PC-9 (cell line): Measurements from ENCODE around the gene KRT6B. TPM values are rescaled to one million over a fixed set of nuclear protein-coding genes. Genes with fewer than 3 reads are reported as not detected.

ENCODE experiments used
- BruUV-seq: library from RNA; stranded (reverse); fragments of 400-500 nt; replicated peaks from 2 replicates; lab custom pipeline; 2021; lab: Mats Ljungman, UMichigan
- CTCF ChIA-PET: fragments of 300-600 bp; sonication (Branson Sonifier 250); formaldehyde crosslinking; loops from one replicate; lab custom pipeline; 2022; ENCODE audit warnings: antibody characterized with exemption; lab: Charles Lee
- POLR2A ChIA-PET: fragments of 300-600 bp; sonication (Branson Sonifier 250); formaldehyde crosslinking; loops from one replicate; lab custom pipeline; 2022; ENCODE audit warnings: antibody characterized with exemption; ENCODE audit not compliant: unreplicated experiment; lab: Charles Lee
- DNase-seq, 2 experiments: peaks; one replicate each; pipeline versions ENCODE4 v3.0.0 to v3.0.0-alpha.2; 2015 to 2022; ENCODE audit warnings: mixed read lengths in 1 of 2
- H2AFZ ChIP-seq: fragments of 200-600 bp; sonication (generic); 2 replicates; pipeline ENCODE4 v1.8.1; 2017; ENCODE audit warnings: antibody characterized with exemption
- H3F3A ChIP-seq: fragments of 200-600 bp; sonication (generic); 2 replicates; pipeline ENCODE4 v1.8.1; 2017; ENCODE audit warnings: antibody characterized with exemption, mild to moderate bottlenecking, low read depth; ENCODE audit not compliant: insufficient read depth
- H3K27ac ChIP-seq: fragments of 200-600 bp; sonication (generic); 2 replicates; pipeline ENCODE4 v1.6.1; 2016; ENCODE audit warnings: mixed run types
- H3K27me3 ChIP-seq: fragments of 200-600 bp; sonication (generic); 2 replicates; pipeline ENCODE4 v1.6.1; 2016; ENCODE audit warnings: low read depth, mixed run types; ENCODE audit not compliant: insufficient read depth
- H3K36me3 ChIP-seq: fragments of 200-600 bp; sonication (generic); 2 replicates; pipeline ENCODE4 v1.6.1; 2016; ENCODE audit warnings: low read depth, mixed run types
- H3K4me1 ChIP-seq: fragments of 200-600 bp; sonication (generic); replicated peaks from 2 replicates; pipeline ENCODE4 v1.6.1; 2016; ENCODE audit warnings: mixed run types; ENCODE audit not compliant: insufficient read depth
- H3K4me2 ChIP-seq: fragments of 200-600 bp; sonication (generic); 2 replicates; pipeline ENCODE4 v1.6.1; 2017; ENCODE audit warnings: mixed run types
- H3K4me3 ChIP-seq: fragments of 200-600 bp; sonication (generic); 2 replicates; pipeline ENCODE4 v1.6.1; 2016; ENCODE audit warnings: mixed run types
- H3K79me2 ChIP-seq: fragments of 200-600 bp; sonication (generic); 2 replicates; pipeline ENCODE4 v1.6.1; 2017; ENCODE audit warnings: low read depth, mixed run types
- H3K9me2 ChIP-seq: fragments of 200-600 bp; sonication (generic); 2 replicates; pipeline ENCODE4 v1.8.1; 2017; ENCODE audit warnings: mild to moderate bottlenecking; ENCODE audit not compliant: insufficient read depth
- H3K9me3 ChIP-seq: fragments of 200-600 bp; sonication (generic); 2 replicates; pipeline ENCODE4 v1.8.1; 2016; ENCODE audit warnings: low read depth; ENCODE audit not compliant: insufficient read depth
- H4K20me1 ChIP-seq: fragments of 200-600 bp; sonication (generic); 2 replicates; pipeline ENCODE4 v1.8.1; 2017; ENCODE audit not compliant: insufficient read depth
- CTCF ChIP-seq: fragments of 200-600 bp; sonication (generic); conservative IDR thresholded peaks from 2 replicates; pipeline ENCODE4 v1.6.1; 2017; ENCODE audit warnings: mixed run types, antibody characterized with exemption, mild to moderate bottlenecking, moderate library complexity
- EZH2 ChIP-seq: fragments of 200-600 bp; sonication (generic); IDR thresholded peaks from 2 replicates; pipeline ENCODE4 v1.8.0; 2017; ENCODE audit warnings: antibody characterized with exemption, low read depth
- intact Hi-C: fragments of 100-400 bp; cut with micrococcal nuclease; formaldehyde crosslinking; loops from one replicate; pipeline ENCODE4 v1.10.0; 2022; ENCODE audit not compliant: unreplicated experiment
- total RNA-seq: library from RNA; stranded (reverse); gene quantifications from 2 replicates; pipeline ENCODE4 v1.2.3, GENCODE V29; 2021

KRT6B gene
- total RNA-seq, 1 experiment from 2014 or later = 0.98 TPM

GRCh38 chr12:52436000-52436827 lies 15.7 kb downstream of the KRT6B start:
- H3F3A ChIP-seq = peaks cover 44% of the 10 kb centered on the region
- TF ChIP-seq EZH2 (no peak), CTCF (no peak)
- no peaks in the 10 kb centered on the region for H4K20me1 ChIP-seq
- intact Hi-C loops = no loop called here
- no peaks in the 10 kb centered on the region for H3K36me3 ChIP-seq
- ChIA-PET CTCF (interaction anchor here (0.5 to 0.6 kb wide), 2 partner anchors 17 to 510 kb away, joined by 5 to 7 read pairs; no protein-coding TSS in a partner anchor), POLR2A (interaction anchor here (0.6 to 1.1 kb wide), 4 partner anchors 57 to 288 kb away, joined by 3 to 10 read pairs (median 5); partner anchors contain the start of gene KRT6A)
- H3K4me3 ChIP-seq = no peak overlapping the region
- no peak overlapping the region for H2AFZ ChIP-seq
- peak overlapping the region; percentile 56 for H3K4me2 ChIP-seq
- peaks cover 65% of the 10 kb centered on the region for H3K4me1 ChIP-seq
- TSS peak; percentile 57 for BruUV-seq
- H3K79me2 ChIP-seq = no peaks in the 10 kb centered on the region
- peak; percentile 77 to 95 for DNase-seq
- H3K9me3 ChIP-seq = no peaks in the 10 kb centered on the region
- peak overlapping the region; percentile 86 for H3K27ac ChIP-seq
- H3K27me3 ChIP-seq = no peaks in the 10 kb centered on the region
- H3K9me2 ChIP-seq = no peaks in the 10 kb centered on the region

GRCh38 chr12:52435659-52435999 lies 16.3 kb downstream of the KRT6B start:
- POLR2A ChIA-PET = interaction anchor here (0.7 to 1.1 kb wide), 2 partner anchors 58 to 474 kb away, joined by 5 to 6 read pairs; partner anchors contain the start of gene KRT6A
- H3K4me1 ChIP-seq = peaks cover 59% of the 10 kb centered on the region
- DNase-seq = no peak
- no peak overlapping the region for H3K4me3 ChIP-seq
- H3K9me2 ChIP-seq = no peaks in the 10 kb centered on the region
- TF ChIP-seq CTCF (no peak), EZH2 (no peak)
- H3K9me3 ChIP-seq = no peaks in the 10 kb centered on the region
- peak overlapping the region; percentile 86 for H3K27ac ChIP-seq
- TSS peak; percentile 76 for BruUV-seq
- peak overlapping the region; percentile 56 for H3K4me2 ChIP-seq
- CTCF ChIA-PET = interaction anchor here (0.6 to 1.8 kb wide), 3 partner anchors 10 to 40 kb away, joined by 3 to 7 read pairs (median 4); no protein-coding TSS in a partner anchor
- H3K27me3 ChIP-seq = no peaks in the 10 kb centered on the region
- intact Hi-C loops = no loop called here
- H2AFZ ChIP-seq = no peak overlapping the region
- no peaks in the 10 kb centered on the region for H3K36me3 ChIP-seq
- H3K79me2 ChIP-seq = no peaks in the 10 kb centered on the region
- no peaks in the 10 kb centered on the region for H4K20me1 ChIP-seq
- H3F3A ChIP-seq = peaks cover 38% of the 10 kb centered on the region

GRCh38 chr12:52434760-52435530 lies 17.0 kb downstream of the KRT6B start:
- H3K9me3 ChIP-seq = no peaks in the 10 kb centered on the region
- no peak overlapping the region for H3K4me3 ChIP-seq
- peak overlapping the region; percentile 86 for H3K27ac ChIP-seq
- no TSS peak for BruUV-seq
- peak overlapping the region; percentile 56; the same call in 1 of the 2 replicates for H3K4me2 ChIP-seq
- no peak overlapping the region for H2AFZ ChIP-seq
- no peaks in the 10 kb centered on the region for H3K79me2 ChIP-seq
- H3K27me3 ChIP-seq = no peaks in the 10 kb centered on the region
- ChIA-PET CTCF (interaction anchor here (0.7 to 1.8 kb wide), 2 partner anchors 9 to 40 kb away, joined by 3 to 4 read pairs; no protein-coding TSS in a partner anchor), POLR2A (interaction anchor here (0.7 kb wide), 1 partner anchor 475 kb away, joined by 5 read pairs; no protein-coding TSS in a partner anchor)
- H3K9me2 ChIP-seq = no peaks in the 10 kb centered on the region
- peaks cover 52% of the 10 kb centered on the region for H3K4me1 ChIP-seq
- intact Hi-C loops = no loop called here
- peaks cover 31% of the 10 kb centered on the region for H3F3A ChIP-seq
- no peaks in the 10 kb centered on the region for H4K20me1 ChIP-seq
- TF ChIP-seq CTCF (no peak), EZH2 (no peak)
- no peaks in the 10 kb centered on the region for H3K36me3 ChIP-seq
- peak in 1 of 2 experiments; percentile 66 for DNase-seq
